IPS-NIHi7 (cell line): ENCODE data around the gene ENC1.
"Not testable (repeated sequence)": the region's sequence is repeated elsewhere in the genome, so short reads cannot be mapped to it uniquely, and the experiment has no call there.

ENCODE experiments used
- DNase-seq: peaks from one replicate; pipeline ENCODE4 v3.0.0; 2012; ENCODE audit warnings: mixed read lengths; ENCODE audit errors: extremely low spot score

ENC1 gene

GRCh38 chr5:74640450-74640953, at the start of gene ENC1:
TSS of gene ENC1 (minus strand) at chr5:74640728. CDS start at chr5:74636485, 4,243 bp downstream.
- peak; percentile 76 for DNase-seq

DNA sequence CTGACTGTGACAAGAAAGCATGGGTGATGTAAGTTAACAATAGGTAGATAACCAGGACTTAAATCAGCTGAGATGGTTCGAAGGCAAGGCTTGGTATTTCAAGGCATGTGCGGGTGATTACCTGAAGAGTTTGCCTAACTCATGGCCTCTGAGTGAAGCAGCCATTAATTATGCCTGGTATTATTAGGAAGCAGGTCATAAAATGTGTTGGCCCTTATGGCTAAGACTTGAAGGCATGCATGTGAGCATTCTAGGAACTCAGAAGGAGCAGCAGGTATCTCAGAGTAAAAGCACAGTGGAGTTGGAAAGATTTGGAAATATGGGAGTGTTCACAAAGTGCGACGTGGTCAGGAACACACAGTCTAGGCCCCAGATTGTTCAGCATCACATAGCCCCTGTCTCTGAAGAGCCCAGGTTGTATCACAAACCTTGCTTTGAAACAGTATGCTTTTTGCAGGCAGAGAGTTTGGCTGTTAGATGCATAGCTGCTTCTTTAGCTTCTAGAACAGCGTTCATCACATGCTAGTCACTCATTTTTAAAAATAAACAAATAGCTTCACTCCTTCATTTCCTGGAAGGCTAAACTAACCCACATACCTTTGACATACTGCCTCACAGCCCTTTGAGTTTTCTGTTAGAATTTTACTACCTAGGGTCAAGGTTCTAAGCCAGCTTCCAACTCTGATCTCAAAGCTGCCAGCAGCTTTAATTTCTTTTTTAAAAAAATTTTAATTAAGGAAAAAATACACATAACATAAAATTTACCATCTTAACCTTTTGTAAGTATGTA, 46.6 kb upstream of the ENC1 start:
- no peak for DNase-seq

DNA sequence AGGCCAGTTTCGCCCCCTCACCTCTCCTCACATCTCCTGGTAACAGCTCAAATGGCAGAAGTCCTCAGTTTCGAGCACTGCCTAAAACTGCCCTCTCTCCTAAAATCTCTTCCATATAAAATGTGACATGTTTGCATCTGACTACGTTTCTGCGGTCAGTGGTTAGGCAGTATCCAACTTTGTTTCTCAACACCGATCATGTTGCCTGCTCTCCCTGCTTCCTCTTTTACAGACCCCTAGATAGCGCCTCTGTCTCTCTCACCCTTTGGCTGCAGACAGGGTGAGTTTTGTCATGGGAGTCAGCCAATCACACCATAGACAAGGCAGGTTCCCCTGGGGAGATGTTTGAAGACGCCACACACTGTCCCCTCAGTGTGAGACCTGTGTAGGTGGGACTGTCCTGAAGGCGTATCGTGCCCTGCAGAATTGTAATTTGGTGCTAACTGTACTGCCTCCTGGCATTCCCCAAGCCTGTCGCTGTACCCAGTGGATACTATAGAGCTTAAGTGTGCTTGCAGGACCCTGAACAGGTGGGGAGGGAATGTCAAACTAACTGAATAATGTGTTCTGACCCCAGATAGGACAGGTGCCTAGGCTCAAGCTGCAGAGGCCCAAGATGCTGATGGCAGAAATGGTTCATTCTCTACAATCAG, 45.6 kb upstream of the ENC1 start:
- peak; percentile 17 for DNase-seq

- peak; percentile 97 for DNase-seq
Observed at GRCh38 chr5:74684900-74685851, 44.6 kb upstream of the ENC1 start, which contains the start of gene HEXB. TSS of gene HEXB (plus strand) at chr5:74685233. CDS start at chr5:74685261, 28 bp downstream.

GRCh38 chr5:74679966-74680365, 39.4 kb upstream of the ENC1 start:
- DNase-seq: no peak

DNA sequence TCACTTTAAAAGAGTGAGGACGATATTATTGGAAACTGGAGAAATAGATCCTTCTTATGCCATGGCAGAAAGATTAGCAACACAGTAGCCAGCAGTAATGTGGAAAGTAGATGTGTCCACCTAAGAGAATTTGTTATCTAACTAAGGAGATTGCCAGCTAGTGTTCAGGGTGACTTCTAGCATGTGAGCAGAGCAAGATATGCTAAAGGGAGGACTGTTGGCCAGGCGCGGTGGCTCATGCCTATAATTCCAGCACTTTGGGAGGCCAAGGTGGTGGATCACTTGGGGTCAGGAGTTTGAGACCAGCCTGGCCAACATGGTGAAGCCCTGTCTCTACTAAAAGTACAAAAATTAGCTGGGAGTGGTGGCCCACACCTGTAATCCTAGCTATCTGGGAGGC, 38.8 kb upstream of the ENC1 start:
- not testable (repeated sequence) for DNase-seq

GRCh38 chr5:74678123-74678522, 37.6 kb upstream of the ENC1 start:
- not testable (repeated sequence) for DNase-seq

- not testable (repeated sequence) for DNase-seq
Observed at GRCh38 chr5:74676466-74676865, 35.9 kb upstream of the ENC1 start.

DNA sequence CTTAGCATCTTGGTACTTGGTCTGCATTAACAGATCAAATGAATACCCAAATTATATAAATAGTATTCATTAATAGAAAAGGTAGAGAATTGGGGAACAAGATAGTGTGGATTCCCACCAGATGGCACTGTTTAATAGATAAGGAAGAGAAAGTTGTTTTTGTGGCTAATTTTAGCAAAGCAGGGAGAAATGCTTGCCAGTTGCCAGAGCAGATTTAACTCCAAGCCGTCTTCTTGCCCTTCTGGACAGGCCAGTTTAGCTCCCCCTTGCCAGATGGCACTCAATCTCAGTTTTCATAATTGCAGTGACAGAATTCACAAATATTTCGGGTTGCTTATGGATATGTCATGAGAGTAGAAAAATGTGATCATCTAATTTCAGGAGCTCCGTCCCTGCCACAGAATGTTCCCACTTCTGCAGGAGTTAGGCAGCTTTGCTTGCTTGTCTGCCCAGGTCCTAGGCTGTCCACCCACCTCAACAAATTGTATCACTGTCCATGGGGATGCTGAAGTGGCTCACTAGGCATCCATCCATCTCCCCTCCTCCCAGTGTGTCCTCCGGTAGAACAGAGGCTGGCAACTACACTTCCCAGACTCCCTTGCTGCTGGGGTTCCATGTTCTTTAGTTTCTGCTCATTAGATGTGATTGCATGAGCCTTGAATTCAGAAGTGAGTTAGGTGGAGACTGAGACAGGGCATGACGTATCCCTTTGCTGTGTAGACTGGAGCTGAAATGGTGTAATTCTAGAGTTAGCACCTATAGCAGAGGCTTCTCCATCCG, 32.7 kb upstream of the ENC1 start:
- no peak for DNase-seq

- DNase-seq: no peak
Observed at GRCh38 chr5:74672215-74672877, 31.8 kb upstream of the ENC1 start.

DNA sequence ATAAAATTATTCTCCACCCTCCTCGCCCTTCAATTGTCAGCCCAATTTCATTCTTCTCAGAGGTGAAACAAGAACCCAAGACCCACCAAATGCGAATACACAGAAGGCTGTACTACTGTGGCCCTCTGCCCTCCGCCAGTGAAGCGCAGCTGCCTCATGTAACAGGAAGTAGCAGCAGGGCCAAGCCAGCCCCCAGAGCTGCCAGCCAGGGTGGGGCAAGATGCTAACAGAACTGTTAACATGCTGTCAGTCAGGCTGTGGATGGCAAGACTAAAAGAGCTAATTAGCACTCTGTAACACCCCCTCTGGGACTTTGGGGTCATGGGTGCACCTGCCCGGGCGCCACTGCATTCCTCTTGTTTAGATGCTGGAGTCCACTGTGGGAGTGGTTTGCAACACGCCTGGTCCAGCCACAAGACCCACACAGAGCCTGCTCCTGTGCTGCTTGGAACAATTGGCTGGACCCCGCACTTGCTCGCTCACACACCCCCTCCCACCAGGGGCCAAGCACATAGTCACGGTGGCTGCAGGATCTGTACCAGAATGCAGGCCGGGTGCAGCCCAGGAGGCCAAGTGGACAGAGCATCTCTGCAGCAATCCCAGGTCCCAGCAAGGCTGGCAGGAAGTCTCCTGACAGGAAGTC, 30.0 kb upstream of the ENC1 start:
- no peak for DNase-seq

DNA sequence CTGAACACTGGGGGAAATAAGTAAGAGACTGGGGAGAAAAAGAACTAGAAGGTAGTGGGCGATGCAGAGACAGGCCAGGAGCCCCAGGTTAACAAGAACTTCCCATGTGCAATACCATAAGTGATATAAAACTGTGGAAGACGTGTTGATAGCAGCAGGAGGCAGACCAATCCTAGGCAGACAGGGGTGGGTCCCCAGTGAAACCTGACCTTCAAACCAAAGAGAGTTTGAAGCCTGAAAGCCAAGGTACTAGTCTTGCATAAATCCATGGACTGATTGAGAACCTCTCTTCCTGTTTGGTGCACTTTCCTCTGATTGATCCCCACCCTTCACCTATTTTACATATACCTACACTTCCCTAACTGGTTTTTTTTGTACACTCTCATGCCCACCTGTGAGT, 29.3 kb upstream of the ENC1 start:
- DNase-seq: no peak

DNA sequence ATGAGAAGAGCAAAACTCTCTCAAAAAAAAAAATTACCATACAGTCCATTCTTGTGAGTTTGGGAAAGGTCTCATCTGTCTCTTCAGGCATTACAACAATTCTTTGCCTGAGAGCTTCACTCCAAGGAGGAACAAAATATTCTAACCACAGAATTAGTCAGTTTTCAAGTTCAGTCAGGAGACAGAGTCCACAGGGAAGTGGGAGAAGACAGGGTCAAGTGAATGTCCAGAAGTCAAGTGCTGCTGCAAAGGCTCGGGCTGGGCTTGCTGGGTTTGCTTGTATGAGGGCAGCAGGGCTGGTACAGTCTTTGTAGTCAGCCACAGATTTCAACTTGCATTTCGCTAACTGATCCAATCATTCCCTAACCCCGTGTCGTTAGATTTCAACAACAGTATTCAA, 26.9 kb upstream of the ENC1 start:
- no peak for DNase-seq

DNA sequence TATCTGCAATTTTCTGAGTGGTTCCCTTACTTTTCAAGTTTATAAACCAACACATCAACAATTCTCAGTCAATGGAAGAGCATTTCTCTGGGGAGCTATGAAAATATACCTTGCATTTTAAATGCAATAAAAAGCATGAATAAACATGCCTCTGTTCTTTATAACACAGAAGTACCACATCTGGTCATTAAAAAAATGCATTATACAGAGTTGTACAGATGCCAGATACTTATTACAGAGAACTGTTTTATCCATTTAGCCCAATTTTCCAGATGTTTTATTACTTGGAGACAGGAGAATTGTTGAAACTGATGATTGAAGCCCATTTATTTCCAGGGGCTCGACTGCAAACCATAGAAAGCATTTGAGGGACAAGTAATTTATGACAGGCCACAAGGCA, 25.3 kb upstream of the ENC1 start:
- DNase-seq: no peak

DNA sequence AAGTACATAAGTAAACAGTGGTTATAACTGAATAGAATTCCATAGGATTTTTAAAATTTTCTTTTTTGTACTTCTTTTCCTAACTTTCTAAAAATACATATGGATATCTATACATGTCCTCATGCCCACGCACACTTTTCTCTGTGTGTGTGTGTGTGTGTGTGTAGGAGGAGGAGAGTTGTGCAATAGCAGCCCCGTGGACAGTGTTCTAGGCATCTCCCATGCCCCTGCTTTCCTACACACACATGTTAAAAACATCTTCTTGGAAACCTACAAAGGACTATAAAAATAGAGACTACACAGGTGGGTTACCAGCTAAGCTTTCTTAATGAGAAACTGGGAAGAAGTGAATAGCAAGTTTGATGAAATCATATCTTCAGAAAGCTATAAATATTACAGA, 24.7 kb upstream of the ENC1 start:
- DNase-seq: no peak

DNA sequence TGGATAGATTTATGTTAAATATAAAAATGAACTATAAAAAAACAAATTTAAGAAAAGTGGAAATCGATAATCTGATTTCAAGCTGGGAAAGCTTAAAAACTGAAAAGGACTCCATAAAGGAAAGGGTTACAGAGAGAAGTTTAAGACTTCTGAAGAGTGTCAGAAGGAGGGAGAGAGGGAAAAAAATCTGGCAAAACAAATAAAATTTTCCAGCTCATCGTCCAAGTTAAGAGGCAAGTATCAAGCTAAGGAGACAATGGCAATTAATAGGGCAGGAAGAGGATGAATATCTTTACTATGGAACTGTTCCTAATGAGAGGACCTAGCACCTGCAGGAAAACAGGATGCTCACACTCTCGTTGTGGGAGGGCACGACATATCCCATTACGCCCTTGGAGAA, 24.0 kb upstream of the ENC1 start:
- no peak for DNase-seq

DNA sequence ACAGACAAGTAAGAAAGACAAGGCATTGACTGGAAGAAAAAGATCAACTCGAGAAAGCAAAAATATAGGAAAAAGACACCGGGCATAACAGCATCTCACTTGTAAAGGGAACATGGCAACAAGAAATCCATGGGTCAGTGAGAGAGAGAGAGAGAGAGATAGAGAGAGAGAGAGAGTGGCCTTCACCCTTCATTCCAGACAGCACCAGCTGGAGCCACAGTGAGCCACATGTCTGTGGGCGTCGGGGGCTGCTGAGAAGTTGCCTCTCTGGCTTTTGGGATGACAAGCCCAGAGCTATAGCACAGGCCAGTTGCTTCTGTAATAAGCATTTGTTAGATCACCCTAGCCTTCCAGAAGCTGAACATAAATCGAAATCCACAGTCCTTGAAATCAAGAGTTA, 20.3 kb upstream of the ENC1 start:
- DNase-seq: no peak

GRCh38 chr5:74660140-74660539, 19.6 kb upstream of the ENC1 start:
- DNase-seq: no peak

GRCh38 chr5:74659172-74659571, 18.6 kb upstream of the ENC1 start:
- no peak for DNase-seq

DNA sequence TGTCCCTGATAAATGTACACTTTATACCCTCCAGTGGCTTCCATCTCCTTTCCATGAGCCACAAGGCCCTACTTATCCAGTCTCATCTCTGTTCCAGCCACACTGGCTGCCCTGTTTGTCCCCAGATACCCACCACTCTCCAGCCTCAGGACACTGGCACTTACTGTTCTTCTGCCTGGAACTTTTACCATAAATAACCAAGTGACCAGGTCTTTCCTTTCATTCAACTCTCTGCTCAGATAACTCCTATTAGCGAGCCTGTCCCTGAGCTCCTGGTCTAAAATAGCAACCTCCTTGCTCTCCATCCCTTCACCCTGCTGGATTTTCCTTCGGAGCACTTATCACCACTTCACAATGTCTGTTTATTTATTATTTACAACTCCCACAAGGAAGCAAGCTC, 16.6 kb upstream of the ENC1 start:
- no peak for DNase-seq
